PC-9 (cell line): ENCODE measurements around the gene MAP3K13.

Experiments used
- EZH2 ChIP-seq: fragments of 200-600 bp; sonication (generic); IDR thresholded peaks from 2 replicates; pipeline ENCODE4 v1.8.0; 2017; ENCODE audit warnings: antibody characterized with exemption, low read depth
- TF ChIP-seq, protein P1 (sequence below): fragments of 200-600 bp; sonication (generic); conservative IDR thresholded peaks from 2 replicates; pipeline ENCODE4 v1.6.1; 2017; ENCODE audit warnings: mixed run types, antibody characterized with exemption, mild to moderate bottlenecking, moderate library complexity

- TF ChIP-seq, protein P1, sequence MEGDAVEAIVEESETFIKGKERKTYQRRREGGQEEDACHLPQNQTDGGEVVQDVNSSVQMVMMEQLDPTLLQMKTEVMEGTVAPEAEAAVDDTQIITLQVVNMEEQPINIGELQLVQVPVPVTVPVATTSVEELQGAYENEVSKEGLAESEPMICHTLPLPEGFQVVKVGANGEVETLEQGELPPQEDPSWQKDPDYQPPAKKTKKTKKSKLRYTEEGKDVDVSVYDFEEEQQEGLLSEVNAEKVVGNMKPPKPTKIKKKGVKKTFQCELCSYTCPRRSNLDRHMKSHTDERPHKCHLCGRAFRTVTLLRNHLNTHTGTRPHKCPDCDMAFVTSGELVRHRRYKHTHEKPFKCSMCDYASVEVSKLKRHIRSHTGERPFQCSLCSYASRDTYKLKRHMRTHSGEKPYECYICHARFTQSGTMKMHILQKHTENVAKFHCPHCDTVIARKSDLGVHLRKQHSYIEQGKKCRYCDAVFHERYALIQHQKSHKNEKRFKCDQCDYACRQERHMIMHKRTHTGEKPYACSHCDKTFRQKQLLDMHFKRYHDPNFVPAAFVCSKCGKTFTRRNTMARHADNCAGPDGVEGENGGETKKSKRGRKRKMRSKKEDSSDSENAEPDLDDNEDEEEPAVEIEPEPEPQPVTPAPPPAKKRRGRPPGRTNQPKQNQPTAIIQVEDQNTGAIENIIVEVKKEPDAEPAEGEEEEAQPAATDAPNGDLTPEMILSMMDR = no peak
- no peak for TF ChIP-seq EZH2
These were observed 60.2 kb downstream of the MAP3K13 start for GRCh38 chr3:185423178-185423577.
